HEK293 (cell line): ENCODE results near the gene GALK1.

Source experiments
- CTCF ChIP-seq: fragments of 450-650 bp; formaldehyde crosslinking; IDR thresholded peaks from 2 replicates; pipeline ENCODE4 v1.5.1; 2016; ENCODE audit warnings: missing biosample characterization, missing genetic modification characterization
- REST ChIP-seq: fragments of 450-650 bp; formaldehyde crosslinking; IDR thresholded peaks from 2 replicates; pipeline ENCODE4 v1.5.1; 2016; ENCODE audit warnings: missing biosample characterization, missing genetic modification characterization

GRCh38 chr17:75722542-75723095, 42.4 kb downstream of the GALK1 start:
- TF ChIP-seq CTCF (tag by site-specific recombination) (no peak), REST (tag by site-specific recombination) (no peak)
